Thoracic aorta (tissue), 2 donors: ENCODE data around the gene PXMP4. TPM values are rescaled to one million over a fixed set of nuclear protein-coding genes. Genes with fewer than 3 reads are reported as not detected.

Experiments used
- ATAC-seq: fragments of 150-250 bp; one replicate; pipeline ENCODE4 v1.8.0; 2017; ENCODE audit warnings: low read depth; ENCODE audit not compliant: insufficient number of reproducible peaks, low FRiP score
- DNase-seq: peaks from one replicate; pipeline ENCODE4 v3.0.0-alpha.2; 2020; ENCODE audit warnings: low spot score
- H3K27ac ChIP-seq, 2 donors: fragments of 200-600 bp; sonication (generic); 1 replicate in 1 of 2; 2 replicates in 1 of 2; pipeline ENCODE4 v1.5.1; 2016; ENCODE audit warnings: mild to moderate bottlenecking in 2 of 2, moderate library complexity in 2 of 2
- H3K27me3 ChIP-seq: fragments of 200-600 bp; sonication (generic); replicated peaks from 2 replicates; pipeline ENCODE4 v1.6.0; 2016; ENCODE audit warnings: mild to moderate bottlenecking; ENCODE audit not compliant: insufficient read depth
- H3K36me3 ChIP-seq: fragments of 200-600 bp; sonication (generic); one replicate; pipeline ENCODE4 v1.5.1; 2016
- H3K4me1 ChIP-seq, 2 donors: fragments of 200-600 bp; sonication (generic); 1 replicate in 1 of 2; 2 replicates in 1 of 2; pipeline versions ENCODE4 v1.5.1 to v1.6.0; 2016; ENCODE audit warnings: low read depth in 2 of 2, mild to moderate bottlenecking in 1 of 2; ENCODE audit not compliant: control insufficient read depth in 1 of 2
- H3K4me3 ChIP-seq: fragments of 200-600 bp; sonication (generic); 2 replicates; pipeline ENCODE4 v1.5.1; 2016; ENCODE audit warnings: mild to moderate bottlenecking
- H3K9me3 ChIP-seq: fragments of 200-600 bp; sonication (generic); 2 replicates; pipeline ENCODE4 v1.5.1; 2016
- total RNA-seq, 2 donors: library from RNA; depleted of rRNA; stranded (reverse); fragments of >200 nt; gene quantifications; one replicate each; pipeline versions ENCODE4 v1.1.0 to v1.2.3, GENCODE V29; 2016
- TF ChIP-seq, protein P1 (sequence below): fragments of 200-600 bp; sonication (generic); IDR thresholded peaks from one replicate; pipeline ENCODE4 v1.5.1; 2019; ENCODE audit warnings: antibody characterized with exemption

Gene PXMP4
- total RNA-seq, 2 donors from 2014 or later = 3.3 to 4.1 TPM

DNA sequence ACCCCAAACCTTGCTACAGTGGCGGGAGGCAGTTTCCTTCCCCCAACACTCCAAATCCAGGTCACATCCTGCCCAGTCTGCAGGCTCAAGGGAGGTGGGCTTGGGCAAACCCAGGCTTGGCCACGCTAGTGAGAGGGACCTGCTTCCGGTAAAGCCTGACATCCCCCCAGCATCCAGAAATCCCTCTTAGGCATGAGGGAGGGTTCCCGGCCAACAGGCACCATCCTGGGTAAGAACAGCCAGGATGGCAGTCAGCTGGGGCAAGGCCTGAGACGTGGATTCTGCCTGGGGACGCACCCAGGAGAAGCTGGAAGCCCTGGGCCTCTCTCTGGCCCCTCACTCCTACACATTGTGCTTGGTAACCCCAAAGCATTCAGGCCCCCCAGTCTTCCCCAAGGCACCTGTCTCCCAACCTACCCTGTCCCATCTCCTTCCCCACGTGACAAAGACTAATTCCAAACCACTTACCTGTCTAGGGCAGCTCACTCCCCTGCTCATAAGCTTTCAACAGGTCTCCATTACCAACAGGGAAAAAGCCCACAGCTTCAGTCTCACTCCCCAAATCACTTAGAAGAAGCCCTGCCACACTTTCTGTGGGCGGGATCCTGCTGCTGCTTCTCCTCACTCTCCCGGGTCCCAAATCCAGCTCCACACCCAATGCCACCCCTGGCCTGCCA lies 55.9 kb downstream of the PXMP4 start:
- H3K4me3 ChIP-seq = peak overlapping the region; percentile 96

DNA sequence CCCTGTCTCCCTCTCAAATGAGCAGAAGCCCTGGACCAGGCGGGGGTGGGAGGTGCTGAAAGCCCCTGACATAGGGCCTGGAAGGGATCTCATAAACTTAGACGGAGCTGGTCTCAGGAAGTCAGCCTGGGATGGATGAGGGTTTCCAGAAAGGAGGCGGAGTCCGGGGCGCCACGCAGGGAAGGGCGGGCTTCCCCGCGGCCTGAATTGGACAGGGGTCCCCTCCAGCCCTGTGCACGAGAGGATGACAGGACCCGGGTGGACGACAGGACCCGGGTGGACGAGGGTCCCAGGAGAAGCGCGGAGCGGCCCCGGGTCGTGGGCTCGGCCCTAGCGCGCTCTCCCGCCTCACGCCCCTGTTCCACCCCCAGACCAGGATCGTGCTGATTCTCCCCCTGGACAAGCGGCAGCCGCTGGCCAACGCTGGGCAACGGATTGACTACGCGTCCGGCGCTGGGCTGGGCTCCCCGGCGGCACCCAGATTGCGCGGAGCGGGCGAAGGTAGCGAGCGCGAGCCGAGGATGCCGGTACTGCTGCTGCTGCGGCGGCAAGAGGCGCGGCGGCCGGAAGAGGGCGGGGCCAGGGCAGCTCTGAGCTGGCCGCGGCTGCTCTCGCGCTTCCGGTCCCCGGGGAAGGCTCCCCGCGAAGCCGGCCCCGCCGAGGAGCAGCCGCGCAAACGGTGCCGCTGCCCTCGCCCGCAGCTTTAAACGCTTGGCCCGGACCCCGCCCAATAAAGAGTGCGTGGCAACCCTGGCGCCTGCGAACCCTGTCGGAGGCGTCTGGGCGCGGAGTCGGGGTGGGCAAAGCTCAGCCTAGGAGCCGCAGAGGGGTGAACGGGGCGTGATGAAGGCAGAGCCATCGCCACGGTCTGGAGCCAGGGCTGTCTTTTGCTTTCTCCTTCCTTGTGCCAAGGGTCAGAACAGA lies 56.7 kb downstream of the PXMP4 start:
- Histone ChIP-seq H3K4me1 (peaks cover 16 to 41% of the 10 kb centered on the region in 2 donors), H3K36me3 (peaks cover 16% of the 10 kb centered on the region), H3K27ac (peak overlapping the region; percentile 93 to 94), H3K4me3 (peak overlapping the region; percentile 96), H3K27me3 (no peaks in the 10 kb centered on the region), H3K9me3 (no peaks in the 10 kb centered on the region)
- DNase-seq (no peak), ATAC-seq (no peak)
- TF ChIP-seq, protein P1, sequence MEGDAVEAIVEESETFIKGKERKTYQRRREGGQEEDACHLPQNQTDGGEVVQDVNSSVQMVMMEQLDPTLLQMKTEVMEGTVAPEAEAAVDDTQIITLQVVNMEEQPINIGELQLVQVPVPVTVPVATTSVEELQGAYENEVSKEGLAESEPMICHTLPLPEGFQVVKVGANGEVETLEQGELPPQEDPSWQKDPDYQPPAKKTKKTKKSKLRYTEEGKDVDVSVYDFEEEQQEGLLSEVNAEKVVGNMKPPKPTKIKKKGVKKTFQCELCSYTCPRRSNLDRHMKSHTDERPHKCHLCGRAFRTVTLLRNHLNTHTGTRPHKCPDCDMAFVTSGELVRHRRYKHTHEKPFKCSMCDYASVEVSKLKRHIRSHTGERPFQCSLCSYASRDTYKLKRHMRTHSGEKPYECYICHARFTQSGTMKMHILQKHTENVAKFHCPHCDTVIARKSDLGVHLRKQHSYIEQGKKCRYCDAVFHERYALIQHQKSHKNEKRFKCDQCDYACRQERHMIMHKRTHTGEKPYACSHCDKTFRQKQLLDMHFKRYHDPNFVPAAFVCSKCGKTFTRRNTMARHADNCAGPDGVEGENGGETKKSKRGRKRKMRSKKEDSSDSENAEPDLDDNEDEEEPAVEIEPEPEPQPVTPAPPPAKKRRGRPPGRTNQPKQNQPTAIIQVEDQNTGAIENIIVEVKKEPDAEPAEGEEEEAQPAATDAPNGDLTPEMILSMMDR = no peak

More for the DNA sequence above, 55.9 kb downstream of the PXMP4 start:
- peak overlapping the region; percentile 93 to 94 for H3K27ac ChIP-seq
- H3K27me3 ChIP-seq = no peaks in the 10 kb centered on the region
- no peaks in the 10 kb centered on the region for H3K9me3 ChIP-seq
- H3K36me3 ChIP-seq = peaks cover 11% of the 10 kb centered on the region
- ATAC-seq = no peak
- DNase-seq = no peak
- TF ChIP-seq, protein P1 = no peak
- peaks cover 17 to 45% of the 10 kb centered on the region in 2 donors for H3K4me1 ChIP-seq

DNA sequence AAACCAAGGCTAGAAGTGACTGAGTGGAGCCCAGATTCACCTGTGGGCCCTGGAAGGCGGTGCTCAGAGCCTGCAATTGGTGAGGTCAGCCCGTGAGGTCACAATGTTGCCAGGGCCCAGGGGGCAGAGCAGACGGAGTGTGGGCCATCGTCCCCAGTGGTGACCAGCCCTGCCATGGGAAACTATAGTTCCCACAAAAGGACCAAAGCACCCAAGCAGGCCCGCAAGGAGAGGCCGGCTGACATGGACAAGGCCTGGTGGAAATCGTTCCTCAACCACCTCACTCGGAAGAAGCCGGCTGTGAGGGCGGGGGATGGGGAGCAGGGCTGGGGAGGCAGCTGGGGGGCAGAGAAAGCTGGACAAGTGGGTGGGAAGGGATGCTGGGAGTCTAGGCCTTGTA lies 57.9 kb downstream of the PXMP4 start, which contains the start of gene C20orf144:
Gene C20orf144 (plus strand): TSS at position 156 of the 400 bp plus-strand sequence. CDS start 19 bp downstream, at position 175.
- TF ChIP-seq, protein P1 = no peak

DNA sequence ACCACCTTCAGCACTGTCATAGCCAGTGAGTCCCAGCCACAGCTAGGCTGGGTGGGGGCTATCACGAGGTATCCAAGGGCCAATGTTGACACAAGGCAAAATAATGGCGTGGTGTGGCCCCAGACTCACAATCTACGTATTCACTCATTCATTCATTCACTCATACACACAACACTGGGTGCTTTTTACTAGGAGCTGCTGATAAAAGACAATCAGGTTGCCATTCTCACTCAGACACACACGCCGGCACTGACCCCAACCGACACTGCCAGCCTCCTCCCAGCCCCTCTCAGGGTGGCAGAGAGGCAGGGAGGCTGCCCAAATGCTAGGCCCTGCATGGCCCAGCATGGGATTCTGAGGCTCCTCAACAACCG lies 59.4 kb downstream of the PXMP4 start:
- H3K27me3 ChIP-seq = no peaks in the 10 kb centered on the region
- peaks cover 11 to 19% of the 10 kb centered on the region in 2 donors for H3K4me1 ChIP-seq
- TF ChIP-seq, protein P1 = no peak
- ATAC-seq = no peak
- no peak overlapping the region for H3K4me3 ChIP-seq
- H3K9me3 ChIP-seq = no peaks in the 10 kb centered on the region
- no peak for DNase-seq
- H3K36me3 ChIP-seq = peaks cover 20% of the 10 kb centered on the region
- no peak overlapping the region for H3K27ac ChIP-seq

More for the DNA sequence above, 57.9 kb downstream of the PXMP4 start, which contains the start of gene C20orf144:
- ATAC-seq (no peak), DNase-seq (no peak)
- Histone ChIP-seq H3K9me3 (no peaks in the 10 kb centered on the region), H3K27me3 (no peaks in the 10 kb centered on the region), H3K4me3 (peak within 1 kb of the TSS; percentile 96), H3K4me1 (peaks cover 11 to 29% of the 10 kb centered on the region in 2 donors), H3K27ac (peak within 1 kb of the TSS; percentile 93 to 94), H3K36me3 (peaks cover 20% of the 10 kb centered on the region)
